ENCODE data around the gene EPO.

EPO gene

GRCh38 chr7:100692578-100692961 lies 27.7 kb upstream of the EPO start:
- Histone ChIP-seq H4K20me1 (ENCODE audit: insufficient read depth) (no peaks in the 10 kb centered on the region), H3K27me3 (ENCODE audit: insufficient read depth, low read depth) (peaks cover 28% of the 10 kb centered on the region), H3K27ac (no peak overlapping the region), H3K4me1 (ENCODE audit: low read depth, poor library complexity, severe bottlenecking) (peaks cover 30% of the 10 kb centered on the region), H2AFZ (ENCODE audit: low read depth) (no peak overlapping the region), H3K36me3 (ENCODE audit: insufficient read depth) (no peaks in the 10 kb centered on the region; the same call in 1 of the 2 replicates), H3K79me2 (ENCODE audit: insufficient read depth, low read depth) (peaks cover 50% of the 10 kb centered on the region), H3K4me3 (IDR thresholded peaks at IDR 0.05; ENCODE audit: insufficient read depth, low read depth, low read length) (no peak overlapping the region), H3K4me2 (peak overlapping the region; percentile 75), H3K9ac (no peak overlapping the region; the same call in 1 of the 2 replicates)
- TF ChIP-seq, protein P1, sequence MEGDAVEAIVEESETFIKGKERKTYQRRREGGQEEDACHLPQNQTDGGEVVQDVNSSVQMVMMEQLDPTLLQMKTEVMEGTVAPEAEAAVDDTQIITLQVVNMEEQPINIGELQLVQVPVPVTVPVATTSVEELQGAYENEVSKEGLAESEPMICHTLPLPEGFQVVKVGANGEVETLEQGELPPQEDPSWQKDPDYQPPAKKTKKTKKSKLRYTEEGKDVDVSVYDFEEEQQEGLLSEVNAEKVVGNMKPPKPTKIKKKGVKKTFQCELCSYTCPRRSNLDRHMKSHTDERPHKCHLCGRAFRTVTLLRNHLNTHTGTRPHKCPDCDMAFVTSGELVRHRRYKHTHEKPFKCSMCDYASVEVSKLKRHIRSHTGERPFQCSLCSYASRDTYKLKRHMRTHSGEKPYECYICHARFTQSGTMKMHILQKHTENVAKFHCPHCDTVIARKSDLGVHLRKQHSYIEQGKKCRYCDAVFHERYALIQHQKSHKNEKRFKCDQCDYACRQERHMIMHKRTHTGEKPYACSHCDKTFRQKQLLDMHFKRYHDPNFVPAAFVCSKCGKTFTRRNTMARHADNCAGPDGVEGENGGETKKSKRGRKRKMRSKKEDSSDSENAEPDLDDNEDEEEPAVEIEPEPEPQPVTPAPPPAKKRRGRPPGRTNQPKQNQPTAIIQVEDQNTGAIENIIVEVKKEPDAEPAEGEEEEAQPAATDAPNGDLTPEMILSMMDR (conservative IDR thresholded peaks at IDR 0.05; ENCODE audit: low read depth, low read length): no peak

DNA sequence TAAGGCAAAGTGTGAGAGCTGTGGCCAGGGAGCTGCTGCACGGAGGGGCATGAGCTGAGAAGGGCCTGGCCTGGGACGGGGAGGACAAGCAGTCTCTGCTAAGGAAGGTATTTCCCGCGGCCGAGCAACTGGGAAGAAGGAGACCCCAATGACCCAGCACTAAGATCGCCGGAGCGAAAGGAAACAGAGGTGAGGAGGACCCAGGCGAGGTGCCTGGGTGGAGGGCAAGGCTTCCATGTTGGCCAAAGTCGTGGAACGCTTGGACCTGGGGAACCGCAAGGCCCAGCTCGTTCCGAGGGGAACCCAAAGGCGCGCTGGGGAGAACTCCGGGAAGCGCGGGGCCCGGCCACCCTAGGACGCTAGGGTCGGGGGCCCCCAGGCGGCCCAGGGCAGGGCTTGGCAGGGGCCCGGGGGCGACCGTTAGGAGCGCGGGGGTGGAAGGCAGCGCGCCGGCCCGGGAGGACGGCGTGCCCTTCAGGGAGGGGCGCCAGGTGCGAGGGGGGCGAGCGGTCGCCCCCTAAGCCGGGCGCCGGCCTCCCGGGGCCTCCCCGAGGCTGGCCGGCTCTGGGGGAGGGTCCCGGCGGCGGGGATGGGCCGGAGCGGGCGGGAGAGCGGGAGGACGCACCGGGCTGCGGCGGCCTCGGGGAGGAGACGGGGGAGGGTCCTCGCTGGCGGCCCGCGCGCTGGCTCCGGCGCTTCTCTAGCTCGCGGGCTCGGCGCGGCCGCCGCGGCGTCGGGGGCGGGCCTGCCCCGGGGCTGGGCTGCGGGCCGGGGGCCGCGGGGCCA lies 26.8 kb upstream of the EPO start:
- peak overlapping the region; percentile 50 for H2AFZ ChIP-seq (ENCODE audit: low read depth)

GRCh38 chr7:100694098-100694745 lies 26.0 kb upstream of the EPO start, which contains the start of gene GIGYF1:
Gene GIGYF1, minus strand, starts transcription at chr7:100694250. Its CDS starts 6,012 bp downstream, at chr7:100688238.
- Histone ChIP-seq H4K20me1 (ENCODE audit: insufficient read depth) (no peaks in the 10 kb centered on the region), H3K79me2 (ENCODE audit: insufficient read depth, low read depth) (peaks cover 41% of the 10 kb centered on the region), H3K4me3 (IDR thresholded peaks at IDR 0.05; ENCODE audit: insufficient read depth, low read depth, low read length) (no peak within 1 kb of the TSS), H3K4me1 (ENCODE audit: low read depth, poor library complexity, severe bottlenecking) (peaks cover 30% of the 10 kb centered on the region), H3K27ac (peak within 1 kb of the TSS; percentile 17; the same call in 1 of the 2 replicates), H3K9ac (peak within 1 kb of the TSS; percentile 82), H2AFZ (ENCODE audit: low read depth) (peak within 1 kb of the TSS; percentile 62), H3K27me3 (ENCODE audit: insufficient read depth, low read depth) (peaks cover 44% of the 10 kb centered on the region), H3K4me2 (peak within 1 kb of the TSS; percentile 75), H3K36me3 (ENCODE audit: insufficient read depth) (no peaks in the 10 kb centered on the region)
- TF ChIP-seq, protein P1 (conservative IDR thresholded peaks at IDR 0.05; ENCODE audit: low read depth, low read length): no peak

More for the DNA sequence above, 26.8 kb upstream of the EPO start:
- Histone ChIP-seq H3K4me1 (ENCODE audit: low read depth, poor library complexity, severe bottlenecking) (peaks cover 30% of the 10 kb centered on the region), H3K27me3 (ENCODE audit: insufficient read depth, low read depth) (peaks cover 38% of the 10 kb centered on the region), H3K27ac (peak overlapping the region; percentile 17; the same call in 1 of the 2 replicates), H3K9ac (peak overlapping the region; percentile 82), H3K4me3 (IDR thresholded peaks at IDR 0.05; ENCODE audit: insufficient read depth, low read depth, low read length) (no peak overlapping the region), H3K36me3 (ENCODE audit: insufficient read depth) (no peaks in the 10 kb centered on the region), H3K4me2 (peak overlapping the region; percentile 75), H3K79me2 (ENCODE audit: insufficient read depth, low read depth) (peaks cover 48% of the 10 kb centered on the region), H4K20me1 (ENCODE audit: insufficient read depth) (no peaks in the 10 kb centered on the region)
- TF ChIP-seq, protein P1 (conservative IDR thresholded peaks at IDR 0.05; ENCODE audit: low read depth, low read length): no peak

DNA sequence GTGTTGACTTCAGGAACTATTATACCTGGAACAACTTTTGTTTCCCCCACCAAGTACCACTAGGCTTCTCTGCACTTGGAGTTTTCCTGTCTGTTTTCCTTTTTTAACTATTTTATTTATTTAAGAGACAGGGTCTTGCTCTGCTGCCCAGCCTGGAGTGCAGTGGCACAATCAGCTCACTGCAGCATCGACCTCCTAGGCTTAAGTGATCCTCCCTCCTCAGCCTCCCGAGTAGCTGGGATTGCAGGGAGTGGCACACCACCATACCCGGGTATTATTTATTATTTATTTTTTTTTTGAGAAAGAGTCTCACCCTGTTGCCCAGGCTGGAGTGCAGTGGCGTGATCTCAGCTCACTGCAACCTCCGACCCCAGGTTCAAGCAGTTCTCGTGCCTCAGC lies 24.1 kb upstream of the EPO start:
- TF ChIP-seq, protein P1 (conservative IDR thresholded peaks at IDR 0.05; ENCODE audit: low read depth, low read length): no peak
- Histone ChIP-seq H3K9ac (no peak overlapping the region), H4K20me1 (ENCODE audit: insufficient read depth) (no peaks in the 10 kb centered on the region), H3K36me3 (ENCODE audit: insufficient read depth) (no peaks in the 10 kb centered on the region), H3K4me1 (ENCODE audit: low read depth, poor library complexity, severe bottlenecking) (peaks cover 30% of the 10 kb centered on the region), H3K79me2 (ENCODE audit: insufficient read depth, low read depth) (peaks cover 24% of the 10 kb centered on the region), H3K4me2 (no peak overlapping the region), H3K4me3 (IDR thresholded peaks at IDR 0.05; ENCODE audit: insufficient read depth, low read depth, low read length) (no peak overlapping the region), H2AFZ (ENCODE audit: low read depth) (no peak overlapping the region), H3K27me3 (ENCODE audit: insufficient read depth, low read depth) (peaks cover 59% of the 10 kb centered on the region), H3K27ac (no peak overlapping the region)
